ENCODE measurements around the gene DLST.
A peak's percentile ranks its signal among the peaks of the same experiment; 100 is the strongest.

DLST gene

DNA sequence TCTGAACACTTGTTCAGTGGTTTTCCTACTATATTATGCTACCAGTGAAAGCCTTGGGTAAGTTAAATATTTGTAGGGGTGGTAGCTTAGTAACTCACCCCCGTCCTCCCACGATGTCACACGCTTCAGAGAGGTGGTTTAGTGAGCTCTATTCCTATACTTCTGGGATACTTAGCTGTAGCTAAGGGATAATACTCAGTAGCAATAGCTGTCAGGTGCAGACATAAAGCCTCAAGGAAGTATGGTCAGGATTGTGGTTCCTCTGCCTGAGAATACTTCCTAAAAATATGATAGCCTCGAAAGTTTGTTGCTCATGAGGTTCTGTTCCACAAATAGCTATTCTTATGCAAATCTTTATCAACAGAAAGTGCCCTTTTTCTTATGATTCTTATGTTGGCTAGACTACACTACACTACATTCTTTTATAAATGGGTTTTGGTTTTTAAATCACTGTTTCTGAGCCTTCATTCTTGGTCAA, 11.9 kb downstream of the DLST start:
- H3K36me3 Mint-ChIP-seq (ENCODE audit: low read depth) = peaks cover 83% of the 10 kb centered on the region
- no peak overlapping the region for H3K4me3 Mint-ChIP-seq
- TF ChIP-seq, protein P1, sequence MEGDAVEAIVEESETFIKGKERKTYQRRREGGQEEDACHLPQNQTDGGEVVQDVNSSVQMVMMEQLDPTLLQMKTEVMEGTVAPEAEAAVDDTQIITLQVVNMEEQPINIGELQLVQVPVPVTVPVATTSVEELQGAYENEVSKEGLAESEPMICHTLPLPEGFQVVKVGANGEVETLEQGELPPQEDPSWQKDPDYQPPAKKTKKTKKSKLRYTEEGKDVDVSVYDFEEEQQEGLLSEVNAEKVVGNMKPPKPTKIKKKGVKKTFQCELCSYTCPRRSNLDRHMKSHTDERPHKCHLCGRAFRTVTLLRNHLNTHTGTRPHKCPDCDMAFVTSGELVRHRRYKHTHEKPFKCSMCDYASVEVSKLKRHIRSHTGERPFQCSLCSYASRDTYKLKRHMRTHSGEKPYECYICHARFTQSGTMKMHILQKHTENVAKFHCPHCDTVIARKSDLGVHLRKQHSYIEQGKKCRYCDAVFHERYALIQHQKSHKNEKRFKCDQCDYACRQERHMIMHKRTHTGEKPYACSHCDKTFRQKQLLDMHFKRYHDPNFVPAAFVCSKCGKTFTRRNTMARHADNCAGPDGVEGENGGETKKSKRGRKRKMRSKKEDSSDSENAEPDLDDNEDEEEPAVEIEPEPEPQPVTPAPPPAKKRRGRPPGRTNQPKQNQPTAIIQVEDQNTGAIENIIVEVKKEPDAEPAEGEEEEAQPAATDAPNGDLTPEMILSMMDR (IDR thresholded peaks at IDR 0.05) = no peak
- peaks cover 5% of the 10 kb centered on the region for H3K4me1 Mint-ChIP-seq
- DNase-seq = no peak
- H3K27me3 Mint-ChIP-seq (ENCODE audit: low read depth, poor library complexity) = no peaks in the 10 kb centered on the region
- no peaks in the 10 kb centered on the region for H3K9me3 Mint-ChIP-seq
- no peak overlapping the region for H3K27ac Mint-ChIP-seq

DNA sequence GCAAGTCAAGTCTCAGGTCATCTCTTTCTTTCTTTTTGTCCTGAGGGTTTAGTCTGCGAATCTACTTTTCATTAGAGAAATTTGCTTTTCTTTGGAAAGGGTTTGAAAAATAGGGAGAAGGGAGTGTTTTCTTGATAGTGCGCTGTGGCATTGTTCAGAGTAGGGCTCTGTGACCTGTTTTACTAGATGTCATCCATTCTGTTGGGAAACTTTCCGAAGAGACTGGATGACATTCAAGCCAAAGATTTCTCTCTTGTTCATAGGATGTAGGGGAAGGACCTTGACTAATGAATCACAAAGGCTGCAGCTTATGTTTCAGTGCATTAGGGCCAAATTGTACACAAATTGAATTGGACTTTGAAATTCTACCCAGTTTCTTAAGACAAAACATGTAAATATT, 14.7 kb downstream of the DLST start:
- Mint-ChIP-seq H3K36me3 (ENCODE audit: low read depth) (peaks cover 90% of the 10 kb centered on the region), H3K4me3 (no peak overlapping the region), H3K4me1 (no peaks in the 10 kb centered on the region), H3K27ac (no peak overlapping the region), H3K27me3 (ENCODE audit: low read depth, poor library complexity) (no peaks in the 10 kb centered on the region), H3K9me3 (no peaks in the 10 kb centered on the region)
- DNase-seq = no peak
- TF ChIP-seq, protein P1 (IDR thresholded peaks at IDR 0.05) = no peak

DNA sequence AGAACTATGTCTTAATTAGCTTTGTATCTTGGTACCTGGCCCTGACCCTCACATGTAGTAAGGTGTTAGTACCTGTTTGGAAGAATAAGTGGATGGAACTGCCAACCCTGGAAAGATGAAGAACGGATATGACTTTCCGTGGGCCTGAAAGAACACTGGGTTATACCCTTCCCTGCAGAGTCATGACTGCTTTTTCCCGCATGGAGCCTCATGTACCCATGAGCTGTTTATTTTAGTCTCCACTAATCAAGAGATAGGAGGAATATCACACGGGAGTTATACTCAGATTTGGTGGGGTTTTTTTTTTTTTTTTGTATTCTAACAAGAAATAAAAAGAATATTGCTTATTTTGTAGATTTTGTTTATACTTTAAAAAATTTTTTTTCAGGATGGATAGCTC, 15.9 kb downstream of the DLST start:
- Mint-ChIP-seq H3K36me3 (ENCODE audit: low read depth) (peaks cover 90% of the 10 kb centered on the region), H3K27me3 (ENCODE audit: low read depth, poor library complexity) (no peaks in the 10 kb centered on the region), H3K27ac (no peak overlapping the region), H3K9me3 (no peaks in the 10 kb centered on the region), H3K4me3 (no peak overlapping the region), H3K4me1 (peaks cover 3% of the 10 kb centered on the region)
- TF ChIP-seq, protein P1 (IDR thresholded peaks at IDR 0.05) = no peak
- no peak for DNase-seq

DNA sequence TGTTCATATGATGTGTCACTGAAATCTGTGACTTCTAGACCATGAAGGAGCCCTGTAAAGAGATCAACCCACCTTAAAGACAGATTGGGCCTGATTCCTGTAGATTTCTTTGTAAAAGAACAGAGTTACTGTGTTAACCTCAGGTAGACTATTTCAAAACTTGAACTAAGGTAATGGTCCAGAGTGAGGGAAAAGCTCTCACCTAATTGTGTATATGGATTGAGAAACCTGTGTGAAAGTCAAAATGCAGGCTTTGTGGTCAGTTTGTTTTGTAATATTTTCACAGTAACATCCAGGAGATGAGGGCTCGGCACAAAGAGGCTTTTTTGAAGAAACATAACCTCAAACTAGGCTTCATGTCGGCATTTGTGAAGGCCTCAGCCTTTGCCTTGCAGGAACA, 16.4 kb downstream of the DLST start:
- H3K27ac Mint-ChIP-seq = no peak overlapping the region
- no peak for DNase-seq
- H3K27me3 Mint-ChIP-seq (ENCODE audit: low read depth, poor library complexity) = no peaks in the 10 kb centered on the region
- no peak overlapping the region for H3K4me3 Mint-ChIP-seq
- peaks cover 90% of the 10 kb centered on the region for H3K36me3 Mint-ChIP-seq (ENCODE audit: low read depth)
- peaks cover 8% of the 10 kb centered on the region for H3K4me1 Mint-ChIP-seq
- TF ChIP-seq, protein P1 (IDR thresholded peaks at IDR 0.05) = no peak
- no peaks in the 10 kb centered on the region for H3K9me3 Mint-ChIP-seq

DNA sequence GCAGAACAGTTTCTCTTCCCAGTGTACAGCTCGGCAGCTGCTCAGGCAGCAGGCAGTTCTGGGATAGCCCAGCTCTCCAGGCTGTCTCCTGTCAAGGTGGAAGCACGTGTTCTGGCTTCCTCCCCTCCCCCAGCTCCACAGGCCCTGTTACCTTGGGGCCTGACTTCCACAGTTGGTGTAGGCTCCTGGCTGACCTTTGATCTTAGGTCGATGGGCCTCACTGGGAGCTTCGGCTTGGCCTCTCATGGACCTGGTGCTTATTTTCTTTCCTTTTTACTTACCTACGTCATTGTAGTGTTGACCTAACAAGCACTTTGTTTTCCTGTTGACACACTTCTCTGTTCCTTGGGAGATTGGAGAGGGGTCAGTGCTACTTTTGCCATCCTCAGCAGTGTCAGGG, 17.0 kb downstream of the DLST start:
- Mint-ChIP-seq H3K27me3 (ENCODE audit: low read depth, poor library complexity) (no peaks in the 10 kb centered on the region), H3K27ac (peak overlapping the region; percentile 55), H3K4me3 (no peak overlapping the region), H3K9me3 (no peaks in the 10 kb centered on the region), H3K4me1 (peaks cover 9% of the 10 kb centered on the region), H3K36me3 (ENCODE audit: low read depth) (peaks cover 87% of the 10 kb centered on the region)
- DNase-seq = no peak
- TF ChIP-seq, protein P1 (IDR thresholded peaks at IDR 0.05) = no peak

DNA sequence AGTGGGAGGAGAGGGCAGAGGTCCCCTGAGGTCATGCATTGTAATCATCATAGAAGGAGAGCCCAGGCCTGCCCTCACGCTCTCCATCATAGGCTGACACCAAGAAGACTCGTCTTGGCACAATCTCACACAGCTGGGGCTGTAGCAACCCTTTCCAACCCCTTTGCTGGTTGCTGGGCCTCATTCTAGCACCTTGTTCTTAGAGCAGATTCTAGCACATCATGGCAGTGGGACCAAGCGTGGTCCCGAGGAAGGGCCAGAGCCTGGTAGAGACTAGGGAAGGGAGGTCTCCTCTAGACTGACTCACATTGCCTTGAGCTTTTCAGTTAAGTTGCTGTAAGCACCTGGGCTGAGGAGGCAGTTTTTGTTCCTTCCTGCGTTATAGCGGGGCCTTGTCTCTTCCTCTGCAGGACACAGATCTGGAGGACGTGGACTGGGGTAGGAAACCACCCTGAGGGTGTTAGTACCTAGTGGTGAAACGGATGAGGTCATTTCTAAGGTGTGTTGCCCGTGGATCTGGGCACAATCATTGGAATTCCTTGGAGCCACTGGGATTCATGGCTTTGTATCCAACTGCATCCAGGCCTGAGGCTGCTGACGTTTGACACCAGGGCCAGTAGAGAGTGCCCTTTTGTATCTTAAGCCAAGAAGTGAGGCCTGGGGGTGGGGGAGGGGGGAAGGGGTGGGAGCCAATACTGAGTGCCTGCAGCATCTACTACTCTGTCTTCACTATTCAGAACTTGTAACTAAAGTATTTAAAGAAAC, 21.4 kb downstream of the DLST start:
- no peaks in the 10 kb centered on the region for H3K9me3 Mint-ChIP-seq
- DNase-seq = no peak

More for the DNA sequence above, 21.4 kb downstream of the DLST start:
- peaks cover 59% of the 10 kb centered on the region for H3K36me3 Mint-ChIP-seq (ENCODE audit: low read depth)
- TF ChIP-seq, protein P1 (IDR thresholded peaks at IDR 0.05) = no peak
- peak overlapping the region; percentile 96 for H3K27ac Mint-ChIP-seq
- peaks cover 16% of the 10 kb centered on the region for H3K4me1 Mint-ChIP-seq
- H3K27me3 Mint-ChIP-seq (ENCODE audit: low read depth, poor library complexity) = no peaks in the 10 kb centered on the region
- no peak overlapping the region for H3K4me3 Mint-ChIP-seq

Data from nephron progenitor cell (in vitro differentiated cells).